Measurements from ENCODE around the gene TFEC. TPM values are rescaled to one million over a fixed set of nuclear protein-coding genes. Genes with fewer than 3 reads are reported as not detected.

TFEC gene
- total and polyA plus RNA-seq, 4 donors: 0.52 to 5.1 (median 2.4) TPM

GRCh38 chr7:116018731-116019130 is 11.8 kb downstream of the TFEC start (continued):
- TF ChIP-seq REST (IDR thresholded peaks at IDR 0.05): no peak

- H3K36me3 ChIP-seq (ENCODE audit: control insufficient read depth in 4 of 4, insufficient read depth in 3 of 4, low read depth in 1 of 4, low read length in 3 of 4): no peaks in the 10 kb centered on the region
- H3K27ac ChIP-seq (ENCODE audit: low read depth in 1 of 2, low read length in 2 of 2): no peak overlapping the region
- no peak overlapping the region for H3K9ac ChIP-seq (ENCODE audit: low read depth in 1 of 2, low read length in 2 of 2)
- H3K4me1 ChIP-seq (ENCODE audit: control insufficient read depth in 4 of 4, insufficient read depth in 4 of 4, low read length in 3 of 4): no peaks in the 10 kb centered on the region
- DNase-seq (ENCODE audit: low spot score): no peak
- no peaks in the 10 kb centered on the region for H3K9me3 ChIP-seq (ENCODE audit: control insufficient read depth in 4 of 4, low read length in 3 of 4)
- H3K4me3 ChIP-seq (ENCODE audit: low read depth in 1 of 3, low read length in 3 of 3): no peak overlapping the region
- TF ChIP-seq FOXA2 (IDR thresholded peaks at IDR 0.05) (no peak), GABPA (IDR thresholded peaks at IDR 0.05 in 1 of 2, conservative IDR thresholded peaks at IDR 0.05 in 1 of 2) (no peak), ZBTB33 (IDR thresholded peaks at IDR 0.05) (no peak), FOXA1 (IDR thresholded peaks at IDR 0.05) (no peak), REST (IDR thresholded peaks at IDR 0.05) (no peak), ATF3 (IDR thresholded peaks at IDR 0.05) (no peak), EGR1 (IDR thresholded peaks at IDR 0.05; ENCODE audit: low read depth in 2 of 2) (no peak)
- H3K27me3 ChIP-seq (ENCODE audit: control insufficient read depth in 4 of 4, insufficient read depth in 4 of 4, low read length in 3 of 4): no peaks in the 10 kb centered on the region
These were observed 16.9 kb downstream of the TFEC start for GRCh38 chr7:116013675-116014074.

GRCh38 chr7:116011584-116011983 is 19.0 kb downstream of the TFEC start:
- WGBS: 2% methylated on average over 1 of the region's 1 CpG
- no peaks in the 10 kb centered on the region for H3K27me3 ChIP-seq (ENCODE audit: control insufficient read depth in 4 of 4, insufficient read depth in 4 of 4, low read length in 3 of 4)
- H3K9ac ChIP-seq (ENCODE audit: low read depth in 1 of 2, low read length in 2 of 2): no peak overlapping the region
- no peaks in the 10 kb centered on the region for H3K4me1 ChIP-seq (ENCODE audit: control insufficient read depth in 4 of 4, insufficient read depth in 4 of 4, low read length in 3 of 4)
- H3K36me3 ChIP-seq (ENCODE audit: control insufficient read depth in 4 of 4, insufficient read depth in 3 of 4, low read depth in 1 of 4, low read length in 3 of 4): no peaks in the 10 kb centered on the region
- H3K9me3 ChIP-seq (ENCODE audit: control insufficient read depth in 4 of 4, low read length in 3 of 4): no peaks in the 10 kb centered on the region
- DNase-seq (ENCODE audit: low spot score): no peak
- H3K27ac ChIP-seq (ENCODE audit: low read depth in 1 of 2, low read length in 2 of 2): no peak overlapping the region
- no peak overlapping the region for H3K4me3 ChIP-seq (ENCODE audit: low read depth in 1 of 3, low read length in 3 of 3)
- TF ChIP-seq FOXA2 (IDR thresholded peaks at IDR 0.05) (no peak), RAD21 (IDR thresholded peaks at IDR 0.05) (no peak), JUND (IDR thresholded peaks at IDR 0.05) (no peak), HNF4G (IDR thresholded peaks at IDR 0.05) (no peak), HNF4A (conservative IDR thresholded peaks at IDR 0.05) (no peak), REST (IDR thresholded peaks at IDR 0.05) (no peak), ATF3 (IDR thresholded peaks at IDR 0.05) (no peak), ZBTB33 (IDR thresholded peaks at IDR 0.05) (no peak), TAF1 (conservative IDR thresholded peaks at IDR 0.05) (no peak), YY1 (IDR thresholded peaks at IDR 0.05) (no peak)

Data from liver (tissue), 9 donors.